ENCODE measurements around the gene CADM2.

Gene CADM2

DNA sequence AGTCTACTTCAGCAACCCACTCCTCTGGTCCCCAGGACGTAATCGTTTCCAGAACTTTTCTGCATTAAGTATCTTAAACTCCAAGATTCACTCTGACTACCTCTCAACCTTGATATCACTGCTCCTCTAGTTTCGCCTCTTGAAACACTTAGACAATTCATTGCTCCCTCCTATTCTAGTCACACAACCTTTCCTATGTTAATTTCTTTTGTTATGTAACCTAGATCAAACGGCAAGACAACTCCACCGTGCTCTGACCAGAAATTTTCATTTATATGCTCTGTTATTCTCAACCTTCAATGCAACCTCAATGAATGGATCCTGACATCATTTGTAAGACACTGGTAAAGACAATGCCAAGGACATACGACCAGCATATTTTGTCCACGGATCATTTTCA, 71.3 kb downstream of the CADM2 start:
- no peak for TF ChIP-seq CTCF (IDR thresholded peaks at IDR 0.05; ENCODE audit: insufficient read depth, low read depth, low read length, missing control alignments)
- no peak for DNase-seq (ENCODE audit: low read depth)
- no peak overlapping the region for H3K4me3 ChIP-seq (ENCODE audit: low read length)

- H3K4me3 ChIP-seq (ENCODE audit: low read length) = no peak overlapping the region
- TF ChIP-seq CTCF (IDR thresholded peaks at IDR 0.05; ENCODE audit: insufficient read depth, low read depth, low read length, missing control alignments) = no peak
- DNase-seq (ENCODE audit: low read depth) = no peak
Observed at GRCh38 chr3:85037203-85037602, 78.4 kb downstream of the CADM2 start.

- TF ChIP-seq CTCF (IDR thresholded peaks at IDR 0.05; ENCODE audit: insufficient read depth, low read depth, low read length, missing control alignments) = no peak
- no peak for DNase-seq (ENCODE audit: low read depth)
- no peak overlapping the region for H3K4me3 ChIP-seq (ENCODE audit: low read length)
Observed at GRCh38 chr3:85041001-85041400, 82.2 kb downstream of the CADM2 start.

GRCh38 chr3:85041562-85042055, 82.8 kb downstream of the CADM2 start:
- no peak for TF ChIP-seq CTCF (IDR thresholded peaks at IDR 0.05; ENCODE audit: insufficient read depth, low read depth, low read length, missing control alignments)
- H3K4me3 ChIP-seq (ENCODE audit: low read length) = no peak overlapping the region
- no peak for DNase-seq (ENCODE audit: low read depth)

DNA sequence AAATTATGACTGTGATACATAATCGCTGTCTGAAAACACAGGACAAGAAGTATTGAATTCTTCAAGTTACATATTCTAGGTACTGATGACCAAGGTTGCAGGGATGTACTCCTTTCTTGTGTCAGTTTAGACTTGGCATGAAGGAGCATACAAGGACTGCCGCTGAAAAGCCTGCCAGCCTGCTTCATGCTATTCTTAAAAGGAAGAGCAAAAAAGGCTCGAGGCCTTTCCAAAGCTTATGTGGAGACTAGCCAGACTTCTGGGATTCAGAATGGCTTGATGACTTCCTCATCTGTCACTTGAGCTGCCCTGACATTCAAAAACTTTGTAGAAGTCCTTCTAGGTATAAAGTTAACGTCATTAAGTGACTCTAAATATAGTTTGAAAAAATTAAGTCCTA, 92.0 kb downstream of the CADM2 start:
- H3K4me3 ChIP-seq (ENCODE audit: low read length) = no peak overlapping the region
- TF ChIP-seq CTCF (IDR thresholded peaks at IDR 0.05; ENCODE audit: insufficient read depth, low read depth, low read length, missing control alignments) = no peak
- no peak for DNase-seq (ENCODE audit: low read depth)

- no peak for TF ChIP-seq CTCF (IDR thresholded peaks at IDR 0.05; ENCODE audit: insufficient read depth, low read depth, low read length, missing control alignments)
- DNase-seq (ENCODE audit: low read depth) = no peak
- no peak overlapping the region for H3K4me3 ChIP-seq (ENCODE audit: low read length)
Observed at GRCh38 chr3:85051786-85052185, 93.0 kb downstream of the CADM2 start.

DNA sequence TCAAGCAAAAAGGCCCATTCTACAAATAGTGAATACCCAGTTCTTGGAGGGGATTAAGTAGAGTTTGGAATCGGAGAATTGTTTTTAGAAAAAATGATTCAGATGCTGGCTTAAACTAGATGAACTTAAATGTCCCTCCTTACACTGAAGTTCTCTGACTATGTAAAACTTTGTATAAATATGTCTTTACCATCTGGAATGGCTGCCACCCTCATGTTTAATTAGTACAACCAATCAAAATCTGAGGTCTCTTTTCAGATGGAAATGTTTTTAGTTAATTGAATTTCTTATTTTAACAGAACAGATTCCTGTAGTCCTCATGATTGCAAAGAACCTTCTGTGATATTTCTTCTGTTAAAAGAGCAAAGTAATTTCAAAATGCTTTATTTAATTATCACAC, 94.8 kb downstream of the CADM2 start:
- no peak overlapping the region for H3K4me3 ChIP-seq (ENCODE audit: low read length)
- no peak for DNase-seq (ENCODE audit: low read depth)

More for the DNA sequence above, 94.8 kb downstream of the CADM2 start:
- no peak for TF ChIP-seq CTCF (IDR thresholded peaks at IDR 0.05; ENCODE audit: insufficient read depth, low read depth, low read length, missing control alignments)
